OCI-LY7 (cell line): Measurements from ENCODE around the gene HID1. TPM values are rescaled to one million over a fixed set of nuclear protein-coding genes. Genes with fewer than 3 reads are reported as not detected.

ENCODE experiments used
- BruUV-seq: library from RNA; stranded (reverse); fragments of 400-500 nt; replicated peaks from 2 replicates; lab custom pipeline; 2021; lab: Mats Ljungman, UMichigan
- CTCF ChIA-PET: fragments of 300-600 bp; sonication (Branson Sonifier 250); formaldehyde crosslinking; loops from one replicate; lab custom pipeline; 2022; ENCODE audit warnings: antibody characterized with exemption; ENCODE audit not compliant: unreplicated experiment; lab: Charles Lee
- POLR2A ChIA-PET: fragments of 300-600 bp; sonication (Branson Sonifier 250); formaldehyde crosslinking; loops from one replicate; lab custom pipeline; 2022; ENCODE audit warnings: antibody characterized with exemption; lab: Charles Lee
- DNase-seq: peaks from one replicate; pipeline ENCODE4 v3.0.0-alpha.2; 2015; ENCODE audit warnings: low spot score
- H2AFZ ChIP-seq: fragments of 200-600 bp; sonication (generic), shearing (Covaris generic); 2 replicates; pipeline ENCODE4 v1.6.1; 2014; ENCODE audit warnings: mild to moderate bottlenecking, antibody characterized with exemption, low read length, moderate library complexity
- H3K27ac ChIP-seq: fragments of 200-600 bp; sonication (generic); 2 replicates; pipeline ENCODE4 v1.5.1; 2014; ENCODE audit warnings: mixed run types, low read depth, mild to moderate bottlenecking, moderate library complexity, low read length, inconsistent platforms; ENCODE audit not compliant: poor library complexity, severe bottlenecking
- H3K36me3 ChIP-seq: fragments of 200-600 bp; sonication (generic); 2 replicates; pipeline ENCODE4 v1.6.1; 2014; ENCODE audit warnings: mild to moderate bottlenecking, antibody characterized with exemption, low read length, moderate library complexity, mixed read lengths; ENCODE audit not compliant: insufficient read depth
- H3K4me1 ChIP-seq: fragments of 200-600 bp; sonication (generic); 2 replicates; pipeline ENCODE4 v1.5.1; 2014; ENCODE audit warnings: mild to moderate bottlenecking, low read length; ENCODE audit not compliant: insufficient read depth, poor library complexity, severe bottlenecking
- H3K4me2 ChIP-seq: fragments of 200-600 bp; sonication (generic); 2 replicates; pipeline ENCODE4 v1.6.1; 2014; ENCODE audit warnings: mild to moderate bottlenecking, low read length
- H3K4me3 ChIP-seq: fragments of 200-600 bp; sonication (generic); 2 replicates; pipeline ENCODE4 v1.5.1; 2014; ENCODE audit warnings: mild to moderate bottlenecking, low read depth, low read length; ENCODE audit not compliant: poor library complexity, severe bottlenecking
- H3K79me2 ChIP-seq: fragments of 200-600 bp; sonication (generic); 2 replicates; pipeline ENCODE4 v1.6.1; 2016; ENCODE audit warnings: low read depth, mild to moderate bottlenecking, low read length, moderate library complexity, mixed read lengths; ENCODE audit not compliant: insufficient read depth
- H3K9me2 ChIP-seq: fragments of 200-600 bp; sonication (generic); 2 replicates; pipeline ENCODE4 v1.6.1; 2016; ENCODE audit warnings: mild to moderate bottlenecking, low read length, mixed read lengths; ENCODE audit not compliant: insufficient read depth
- H3K9me3 ChIP-seq: fragments of 200-600 bp; sonication (generic); 2 replicates; pipeline ENCODE4 v1.6.1; 2014; ENCODE audit warnings: mild to moderate bottlenecking, mixed run types, low read length, mixed read lengths
- H4K20me1 ChIP-seq: fragments of 200-600 bp; sonication (generic); 2 replicates; pipeline ENCODE4 v1.6.1; 2014; ENCODE audit warnings: mild to moderate bottlenecking, antibody characterized with exemption, low read length, moderate library complexity, mixed read lengths; ENCODE audit not compliant: insufficient read depth
- EZH2phosphoT487 ChIP-seq: fragments of 200-600 bp; sonication (generic); IDR thresholded peaks from 2 replicates; pipeline ENCODE4 v1.6.1; 2018; ENCODE audit warnings: low read depth, borderline replicate concordance, mild to moderate bottlenecking, mixed run types, antibody characterized with exemption, low read length, moderate library complexity, mixed read lengths
- intact Hi-C: fragments of 100-400 bp; cut with micrococcal nuclease; formaldehyde crosslinking; loops from one replicate; pipeline ENCODE4 v1.10.0; 2022; ENCODE audit not compliant: unreplicated experiment
- total RNA-seq, 2 experiments: library from RNA; depleted of rRNA in 1 of 2; stranded (reverse); fragments of >200 nt in 1 of 2; shearing (Covaris generic) in 1 of 2; gene quantifications; 2 replicates each; pipeline ENCODE4 v1.2.3, GENCODE V29; 2014 to 2022
- TF ChIP-seq, protein P1 (sequence below): fragments of 200-600 bp; sonication (generic); conservative IDR thresholded peaks from 2 replicates; pipeline ENCODE4 v1.5.1; 2014; ENCODE audit warnings: mild to moderate bottlenecking, antibody characterized with exemption, low read length, moderate library complexity, mixed read lengths

The HID1 gene
- total RNA-seq, 2 experiments from 2014 or later = 0.35 to 8.5 TPM

DNA sequence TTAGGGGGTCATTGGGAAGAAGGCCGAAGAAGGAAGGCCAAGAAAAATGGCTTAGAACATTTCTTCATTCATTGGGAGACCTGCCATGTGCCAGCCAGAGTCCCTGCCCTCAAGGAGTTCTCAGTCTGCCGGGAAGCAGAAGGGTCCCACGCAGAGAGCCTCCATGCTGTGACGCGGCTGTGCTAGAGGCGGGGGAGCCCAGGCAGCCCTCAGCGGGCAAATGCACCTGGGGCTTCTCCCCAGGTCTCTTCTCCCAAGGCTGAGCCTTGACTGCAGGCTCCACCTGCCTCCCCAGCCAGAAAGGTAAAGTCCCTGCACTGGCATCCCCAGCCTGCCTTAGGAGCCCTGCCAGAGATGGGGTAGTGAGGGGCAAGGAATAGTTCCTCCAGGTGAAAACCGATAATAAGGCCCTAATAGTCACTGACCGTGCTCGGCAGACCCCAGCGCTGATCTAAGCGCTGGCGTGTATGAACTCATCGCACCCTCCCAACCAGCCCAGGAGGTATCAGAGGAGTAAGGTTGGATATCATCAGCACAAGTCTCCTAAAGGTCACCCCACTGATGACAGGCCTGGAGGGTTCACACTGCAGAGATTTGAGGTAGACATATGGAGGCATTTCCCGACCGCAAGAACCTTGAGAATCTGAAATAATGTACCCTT lies 8.9 kb upstream of the HID1 start:
- no TSS peak for BruUV-seq
- peak overlapping the region; percentile 71 for H3K4me3 ChIP-seq
- H2AFZ ChIP-seq = peak overlapping the region; percentile 79
- no peaks in the 10 kb centered on the region for H3K9me2 ChIP-seq
- peak overlapping the region; percentile 78 for H3K4me2 ChIP-seq
- no peaks in the 10 kb centered on the region for H3K79me2 ChIP-seq
- no peaks in the 10 kb centered on the region for H4K20me1 ChIP-seq
- TF ChIP-seq, protein P1, sequence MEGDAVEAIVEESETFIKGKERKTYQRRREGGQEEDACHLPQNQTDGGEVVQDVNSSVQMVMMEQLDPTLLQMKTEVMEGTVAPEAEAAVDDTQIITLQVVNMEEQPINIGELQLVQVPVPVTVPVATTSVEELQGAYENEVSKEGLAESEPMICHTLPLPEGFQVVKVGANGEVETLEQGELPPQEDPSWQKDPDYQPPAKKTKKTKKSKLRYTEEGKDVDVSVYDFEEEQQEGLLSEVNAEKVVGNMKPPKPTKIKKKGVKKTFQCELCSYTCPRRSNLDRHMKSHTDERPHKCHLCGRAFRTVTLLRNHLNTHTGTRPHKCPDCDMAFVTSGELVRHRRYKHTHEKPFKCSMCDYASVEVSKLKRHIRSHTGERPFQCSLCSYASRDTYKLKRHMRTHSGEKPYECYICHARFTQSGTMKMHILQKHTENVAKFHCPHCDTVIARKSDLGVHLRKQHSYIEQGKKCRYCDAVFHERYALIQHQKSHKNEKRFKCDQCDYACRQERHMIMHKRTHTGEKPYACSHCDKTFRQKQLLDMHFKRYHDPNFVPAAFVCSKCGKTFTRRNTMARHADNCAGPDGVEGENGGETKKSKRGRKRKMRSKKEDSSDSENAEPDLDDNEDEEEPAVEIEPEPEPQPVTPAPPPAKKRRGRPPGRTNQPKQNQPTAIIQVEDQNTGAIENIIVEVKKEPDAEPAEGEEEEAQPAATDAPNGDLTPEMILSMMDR = no peak
- no peak for TF ChIP-seq EZH2phosphoT487
- H3K9me3 ChIP-seq = no peaks in the 10 kb centered on the region
- CTCF ChIA-PET = no interaction called here
- H3K4me1 ChIP-seq = peaks cover 18% of the 10 kb centered on the region
- no peak overlapping the region for H3K27ac ChIP-seq
- POLR2A ChIA-PET = no interaction called here
- intact Hi-C loops = no loop called here
- H3K36me3 ChIP-seq = no peaks in the 10 kb centered on the region
- DNase-seq = no peak

GRCh38 chr17:74979408-74980146 lies 7.0 kb upstream of the HID1 start:
- intact Hi-C loops = no loop called here
- no peaks in the 10 kb centered on the region for H3K9me2 ChIP-seq

More at GRCh38 chr17:74979408-74980146, 7.0 kb upstream of the HID1 start:
- DNase-seq = no peak
- Histone ChIP-seq H3K9me3 (no peaks in the 10 kb centered on the region), H4K20me1 (no peaks in the 10 kb centered on the region), H3K79me2 (no peaks in the 10 kb centered on the region), H3K36me3 (no peaks in the 10 kb centered on the region), H3K27ac (no peak overlapping the region), H3K4me1 (peaks cover 10% of the 10 kb centered on the region), H3K4me3 (no peak overlapping the region), H2AFZ (no peak overlapping the region), H3K4me2 (no peak overlapping the region)
- no peak for TF ChIP-seq EZH2phosphoT487
- TF ChIP-seq, protein P1 = no peak
- BruUV-seq = no TSS peak
- ChIA-PET CTCF (interaction anchor here (0.7 to 1.4 kb wide), 2 partner anchors 19 to 876 kb away, joined by 3 to 5 read pairs; no protein-coding TSS in a partner anchor), POLR2A (interaction anchor here (0.6 to 1.6 kb wide), 2 partner anchors 33 to 219 kb away, joined by 3 to 5 read pairs; partner anchors contain the start of gene MRPL58)
